GM23338 (cell line): Measurements from ENCODE around the gene SLAMF9. TPM values are rescaled to one million over a fixed set of nuclear protein-coding genes. Genes with fewer than 3 reads are reported as not detected.

Experiments
- ATAC-seq: fragments of 200-7000 bp; cut with Tn5 transposase; 3 replicates; pipeline ENCODE4 v1.9.1; 2020
- DNase-seq: peaks from one replicate; pipeline ENCODE4 v3.0.0-alpha.2; 2015; ENCODE audit warnings: low spot score
- H2AFZ ChIP-seq: fragments of 200-600 bp; sonication (generic); 2 replicates; pipeline ENCODE4 v1.8.0; 2016; ENCODE audit warnings: antibody characterized with exemption, mild to moderate bottlenecking, moderate library complexity
- H3F3A ChIP-seq: fragments of 200-600 bp; sonication (generic); replicated peaks from 2 replicates; pipeline ENCODE4 v1.8.0; 2017; ENCODE audit warnings: antibody characterized with exemption, mixed run types, low read depth
- H3K27ac ChIP-seq: fragments of 200-600 bp; sonication (generic); 2 replicates; pipeline ENCODE4 v1.6.1; 2016; ENCODE audit warnings: low read depth
- H3K27me3 ChIP-seq: fragments of 200-600 bp; sonication (generic); 2 replicates; pipeline ENCODE4 v1.8.0; 2016; ENCODE audit warnings: mild to moderate bottlenecking, mixed run types, moderate library complexity; ENCODE audit not compliant: insufficient read depth
- H3K36me3 ChIP-seq: fragments of 200-600 bp; sonication (generic); 2 replicates; pipeline ENCODE4 v1.8.0; 2016; ENCODE audit warnings: mild to moderate bottlenecking; ENCODE audit not compliant: insufficient read depth
- H3K4me1 ChIP-seq: fragments of 200-600 bp; sonication (generic); 2 replicates; pipeline ENCODE4 v1.8.0; 2016; ENCODE audit warnings: mild to moderate bottlenecking, moderate library complexity; ENCODE audit not compliant: insufficient read depth
- H3K4me2 ChIP-seq: fragments of 200-600 bp; sonication (generic); 2 replicates; pipeline ENCODE4 v1.7.1; 2017; ENCODE audit warnings: mixed run types
- H3K4me3 ChIP-seq: fragments of 200-600 bp; sonication (generic); 2 replicates; pipeline ENCODE4 v1.6.1; 2016; ENCODE audit warnings: mixed run types
- H3K79me2 ChIP-seq: fragments of 200-600 bp; sonication (generic); replicated peaks from 2 replicates; pipeline ENCODE4 v1.8.0; 2017; ENCODE audit warnings: mild to moderate bottlenecking; ENCODE audit not compliant: insufficient read depth
- H3K9me2 ChIP-seq: fragments of 200-600 bp; sonication (generic); 2 replicates; pipeline ENCODE4 v1.8.0; 2017; ENCODE audit not compliant: insufficient read depth
- H4K20me1 ChIP-seq: fragments of 200-600 bp; sonication (generic); replicated peaks from 2 replicates; pipeline ENCODE4 v1.8.0; 2017; ENCODE audit warnings: mild to moderate bottlenecking; ENCODE audit not compliant: insufficient read depth
- H3K27ac Mint-ChIP-seq: 2 replicates; pipeline ENCODE4 v1.8.0; 2020; ENCODE audit warnings: inconsistent platforms, mild to moderate bottlenecking, moderate library complexity, mixed read lengths
- H3K27me3 Mint-ChIP-seq: 3 replicates; pipeline ENCODE4 v1.8.0; 2022; ENCODE audit warnings: low read depth, mild to moderate bottlenecking, moderate library complexity, mixed read lengths, inconsistent platforms; ENCODE audit not compliant: insufficient read depth, poor library complexity
- H3K36me3 Mint-ChIP-seq: 3 replicates; pipeline ENCODE4 v1.8.0; 2021; ENCODE audit warnings: low read depth, mild to moderate bottlenecking, inconsistent platforms, moderate library complexity, mixed read lengths
- H3K4me1 Mint-ChIP-seq: 3 replicates; pipeline ENCODE4 v1.8.0; 2020; ENCODE audit warnings: mild to moderate bottlenecking, inconsistent platforms, mixed read lengths
- H3K4me3 Mint-ChIP-seq: 3 replicates; pipeline ENCODE4 v1.8.0; 2021; ENCODE audit warnings: moderate library complexity, mild to moderate bottlenecking, inconsistent platforms, mixed read lengths
- H3K9me3 Mint-ChIP-seq: 3 replicates; pipeline ENCODE4 v1.8.0; 2020; ENCODE audit warnings: moderate library complexity, mild to moderate bottlenecking, inconsistent platforms, mixed read lengths
- CREB1 ChIP-seq: fragments of 250-450 bp; sonication (Bioruptor Pico); IDR thresholded peaks from 2 replicates; pipeline ENCODE4 v1.5.0; 2020; ENCODE audit warnings: low read depth, mild to moderate bottlenecking, moderate library complexity
- JUNB ChIP-seq: IDR thresholded peaks from one replicate; pipeline ENCODE4 v1.6.1; 2016; ENCODE audit warnings: antibody characterized with exemption; ENCODE audit not compliant: unreplicated experiment
- NANOG ChIP-seq: IDR thresholded peaks from 2 replicates; pipeline ENCODE4 v1.6.1; 2016; ENCODE audit warnings: antibody characterized with exemption, borderline replicate concordance
- REST ChIP-seq: IDR thresholded peaks from one replicate; pipeline ENCODE4 v1.6.1; 2018; ENCODE audit warnings: antibody characterized with exemption; ENCODE audit not compliant: unreplicated experiment
- ZNF114 ChIP-seq: fragments of 250-450 bp; sonication (Bioruptor Pico); IDR thresholded peaks from 2 replicates; pipeline ENCODE4 v1.5.0; 2020; ENCODE audit warnings: mild to moderate bottlenecking, moderate library complexity
- ZNF462 ChIP-seq: fragments of 250-450 bp; sonication (Bioruptor Pico); IDR thresholded peaks from 2 replicates; pipeline ENCODE4 v1.5.0; 2020; ENCODE audit warnings: mild to moderate bottlenecking, moderate library complexity
- polyA plus RNA-seq: library from polyadenylated mRNA; unstranded; fragments of >200 nt; fragmentation: Nextera tagmentation; extraction: Ambion mirVana; gene quantifications from 2 replicates; pipeline ENCODE4 v1.2.1, GENCODE V29; 2016
- total RNA-seq: library from RNA; depleted of rRNA; stranded (reverse); fragments of >200 nt; shearing (Covaris generic); gene quantifications from 2 replicates; pipeline ENCODE4 v1.2.3, GENCODE V29; 2014

Gene SLAMF9
- total and polyA plus RNA-seq, 2 experiments from 2014 or later: not detected

GRCh38 chr1:159920651-159921050, 33.4 kb downstream of the SLAMF9 start (continued):
- TF ChIP-seq ZNF462 (CRISPR knock-in tag) (no peak), ZNF114 (CRISPR knock-in tag) (no peak), CREB1 (CRISPR knock-in tag) (no peak)

- H3K27me3 Mint-ChIP-seq: peaks cover 20% of the 10 kb centered on the region
- no peak for TF ChIP-seq CREB1 (CRISPR knock-in tag)
- no peak for TF ChIP-seq JUNB
- TF ChIP-seq ZNF462 (CRISPR knock-in tag): no peak
- no peak for TF ChIP-seq REST
- no peak for TF ChIP-seq NANOG
Measured at GRCh38 chr1:159920202-159920601, 33.8 kb downstream of the SLAMF9 start.

More at GRCh38 chr1:159920202-159920601, 33.8 kb downstream of the SLAMF9 start:
- Mint-ChIP-seq H3K27ac (no peak overlapping the region), H3K9me3 (no peaks in the 10 kb centered on the region), H3K4me3 (no peak overlapping the region), H3K4me1 (peaks cover 41% of the 10 kb centered on the region), H3K36me3 (peaks cover 11% of the 10 kb centered on the region)
- Histone ChIP-seq H2AFZ (no peak overlapping the region), H3K79me2 (no peaks in the 10 kb centered on the region; the same call in 1 of the 2 replicates), H3K36me3 (no peaks in the 10 kb centered on the region), H3K9me2 (no peaks in the 10 kb centered on the region), H3K27ac (no peak overlapping the region), H4K20me1 (no peaks in the 10 kb centered on the region), H3F3A (no peaks in the 10 kb centered on the region), H3K27me3 (peaks cover 18% of the 10 kb centered on the region), H3K4me3 (no peak overlapping the region), H3K4me2 (no peak overlapping the region), H3K4me1 (peaks cover 24% of the 10 kb centered on the region)
- ATAC-seq: no peak
- no peak for DNase-seq
